A549 treated with CpdA at 1 μM for 4 hours (cell line): ENCODE measurements around the gene C2orf81. TPM values are rescaled to one million over a fixed set of nuclear protein-coding genes. Genes with fewer than 3 reads are reported as not detected.

Source experiments
- total RNA-seq: library from RNA; stranded (reverse); fragments of 200-300 nt; extraction: Qiagen RNA extraction; gene quantifications from 5 replicates; pipeline ENCODE4 v1.2.3, GENCODE V29; 2022; ENCODE audit warnings: low read depth

Gene C2orf81
- total RNA-seq = 2.8 to 4.7 TPM (median 3.5 TPM) in 5 replicates

DNA sequence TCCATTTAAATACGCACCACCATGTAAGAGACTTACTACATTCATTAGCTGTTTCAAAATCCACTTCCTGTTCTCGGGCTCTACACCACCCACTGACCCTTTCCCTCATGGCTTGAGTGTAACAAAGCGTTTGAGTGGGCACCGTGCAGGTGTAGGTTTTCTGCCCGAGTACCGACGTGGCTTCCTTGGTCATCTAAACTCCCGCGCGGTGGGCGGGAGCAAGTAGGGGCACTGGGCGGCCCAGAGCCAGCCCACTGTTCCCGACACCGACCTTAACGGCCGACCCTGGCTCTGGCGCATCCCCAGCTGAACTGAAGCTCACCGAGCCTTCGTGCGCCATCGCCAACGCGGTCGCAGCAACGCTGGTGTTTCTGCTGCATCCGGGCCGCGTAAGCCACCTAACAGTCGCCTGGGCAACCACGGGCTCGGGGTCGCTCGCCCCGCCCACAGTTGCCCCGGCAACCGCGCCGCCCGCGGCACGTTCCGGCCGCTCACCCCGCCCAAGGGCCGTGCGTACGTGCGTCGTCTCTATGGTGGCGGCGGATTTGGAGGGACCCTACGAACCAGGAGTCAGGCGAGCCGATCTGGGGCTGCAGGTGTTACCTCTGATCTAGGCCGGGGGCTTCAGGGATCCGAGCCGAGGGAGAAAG, at the start of gene C2orf81, which contains the start of gene WDR54:
Gene C2orf81 (minus strand): TSS at position 399 of the 650 bp plus-strand sequence. CDS start 59 bp downstream, at position 340.
Gene WDR54 (plus strand): TSS at position 510 of the 650 bp plus-strand sequence. CDS start 424 bp downstream, outside the sequence.

DNA sequence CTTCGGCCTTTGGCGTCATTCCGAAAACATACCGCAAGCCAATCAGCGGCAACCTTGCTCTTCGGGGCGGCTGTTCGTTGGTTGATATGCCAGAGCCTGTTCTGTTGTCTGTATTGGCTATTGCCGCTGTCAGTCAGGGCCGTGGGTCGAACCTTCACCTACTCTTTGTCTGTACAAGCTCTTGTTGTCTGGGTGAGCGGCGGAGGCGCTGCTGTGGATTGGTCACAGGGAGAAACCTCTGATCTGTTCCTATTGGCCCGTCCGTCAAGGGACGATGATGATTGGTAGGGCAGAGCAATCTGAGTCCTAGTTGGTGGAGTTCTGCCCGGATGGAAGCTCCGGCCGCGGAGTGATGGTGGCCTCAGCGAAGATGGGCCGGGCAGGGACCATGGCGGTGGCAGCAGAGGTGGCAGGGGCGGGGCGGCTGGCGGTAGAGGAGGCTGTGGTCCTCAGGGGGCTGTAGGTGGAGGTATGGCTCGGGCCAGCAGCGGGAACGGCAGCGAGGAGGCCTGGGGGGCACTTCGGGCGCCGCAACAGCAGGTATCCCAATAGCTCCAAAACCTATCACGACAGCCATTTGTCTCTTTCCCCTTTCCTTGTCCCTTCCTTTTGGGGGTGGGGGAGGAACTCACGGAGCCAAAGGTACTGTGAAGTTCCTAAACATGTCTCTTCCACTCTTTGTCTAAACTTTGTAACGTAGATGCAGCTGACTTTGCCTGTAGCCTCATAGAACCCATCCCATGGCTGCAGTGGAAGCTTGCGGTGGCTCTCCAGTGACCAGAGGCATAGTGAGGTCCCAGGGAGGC, 36.9 kb upstream of the C2orf81 start, which contains the start of gene WBP1:
Gene WBP1 (plus strand): TSS at position 307 of the 806 bp plus-strand sequence. CDS start 165 bp downstream, at position 472.

DNA sequence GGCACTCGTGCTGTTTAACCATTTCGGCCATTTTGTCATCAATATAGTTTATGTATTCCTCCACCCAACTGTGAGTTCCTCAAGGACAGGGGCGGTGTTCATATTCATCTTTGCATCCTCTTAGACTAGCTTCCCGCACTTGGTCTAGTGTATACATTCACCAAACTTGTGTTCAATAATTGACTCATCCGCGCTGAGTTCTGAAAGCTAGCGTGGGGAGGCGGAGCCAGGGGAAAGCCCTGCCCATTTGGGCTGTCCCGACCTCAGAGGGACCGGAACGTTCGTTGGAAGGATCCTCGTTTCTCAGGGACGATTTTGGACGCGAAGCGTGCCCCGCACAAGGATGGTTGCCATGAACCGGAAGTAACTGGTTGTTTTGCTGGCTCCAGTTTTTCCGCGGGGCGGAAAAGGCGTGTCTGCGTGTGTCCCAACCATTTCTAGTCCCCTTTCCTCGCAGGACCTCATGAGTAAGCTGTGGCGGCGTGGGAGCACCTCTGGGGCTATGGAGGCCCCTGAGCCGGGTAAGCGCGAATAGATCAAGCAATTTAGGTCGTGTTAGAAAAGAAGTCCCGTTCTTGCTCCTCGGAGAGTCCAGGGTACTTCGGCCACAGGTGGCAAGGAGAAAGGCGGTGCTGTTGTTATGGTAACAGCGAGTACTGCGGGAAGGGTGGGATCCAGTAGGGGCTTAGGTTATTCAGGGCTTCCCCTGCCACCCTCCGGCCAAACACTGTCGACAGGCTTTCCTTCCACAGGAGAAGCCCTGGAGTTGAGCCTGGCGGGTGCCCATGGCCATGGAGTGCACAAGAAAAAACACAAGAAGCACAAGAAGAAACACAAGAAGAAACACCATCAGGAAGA, 33.5 kb upstream of the C2orf81 start, which contains the start of gene INO80B:
Gene INO80B (plus strand): TSS at position 434 of the 858 bp plus-strand sequence. CDS start 30 bp downstream, at position 464.

DNA sequence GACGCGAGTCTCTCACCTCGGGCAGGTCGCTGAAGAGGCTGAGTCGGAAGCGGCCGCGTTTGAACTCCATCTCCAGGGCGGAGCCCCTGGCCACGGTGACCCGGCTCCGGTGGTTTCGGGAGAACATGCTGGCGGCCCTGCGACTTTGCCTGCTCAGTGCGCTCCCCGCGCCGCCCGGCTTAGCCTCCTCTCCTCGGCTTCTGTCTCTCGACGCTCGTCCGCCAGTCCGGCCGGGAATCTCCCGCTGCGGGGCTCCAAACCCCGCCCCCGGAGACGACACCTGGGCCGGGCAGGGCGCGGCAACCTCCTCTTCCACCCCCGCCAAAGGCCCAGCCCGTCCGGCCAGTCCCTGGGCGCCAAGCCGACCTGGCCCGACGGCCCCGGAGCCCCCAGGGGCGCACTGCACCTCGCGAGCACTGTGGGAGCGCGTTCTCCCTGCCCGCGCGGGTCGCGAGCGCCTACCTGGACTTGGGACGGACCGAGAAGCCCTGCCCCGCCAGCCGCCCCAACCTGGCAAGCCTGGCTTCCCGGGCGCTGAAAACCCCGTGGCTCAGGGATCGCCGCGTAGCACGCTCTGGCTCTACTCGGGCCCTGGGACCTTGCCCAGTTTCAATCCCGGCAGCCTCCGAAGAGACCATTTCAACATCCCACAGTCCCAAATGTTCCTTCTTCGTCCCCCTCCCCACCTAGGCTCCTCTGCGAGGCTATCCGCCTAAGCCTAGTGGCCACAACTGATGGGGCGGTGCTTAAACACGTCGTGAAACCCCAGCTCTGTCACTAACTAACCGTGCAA, 20.5 kb upstream of the C2orf81 start, which contains the start of gene RTKN:
Gene RTKN (minus strand): TSS at position 248 of the 793 bp plus-strand sequence. CDS start 121 bp downstream, at position 127.

DNA sequence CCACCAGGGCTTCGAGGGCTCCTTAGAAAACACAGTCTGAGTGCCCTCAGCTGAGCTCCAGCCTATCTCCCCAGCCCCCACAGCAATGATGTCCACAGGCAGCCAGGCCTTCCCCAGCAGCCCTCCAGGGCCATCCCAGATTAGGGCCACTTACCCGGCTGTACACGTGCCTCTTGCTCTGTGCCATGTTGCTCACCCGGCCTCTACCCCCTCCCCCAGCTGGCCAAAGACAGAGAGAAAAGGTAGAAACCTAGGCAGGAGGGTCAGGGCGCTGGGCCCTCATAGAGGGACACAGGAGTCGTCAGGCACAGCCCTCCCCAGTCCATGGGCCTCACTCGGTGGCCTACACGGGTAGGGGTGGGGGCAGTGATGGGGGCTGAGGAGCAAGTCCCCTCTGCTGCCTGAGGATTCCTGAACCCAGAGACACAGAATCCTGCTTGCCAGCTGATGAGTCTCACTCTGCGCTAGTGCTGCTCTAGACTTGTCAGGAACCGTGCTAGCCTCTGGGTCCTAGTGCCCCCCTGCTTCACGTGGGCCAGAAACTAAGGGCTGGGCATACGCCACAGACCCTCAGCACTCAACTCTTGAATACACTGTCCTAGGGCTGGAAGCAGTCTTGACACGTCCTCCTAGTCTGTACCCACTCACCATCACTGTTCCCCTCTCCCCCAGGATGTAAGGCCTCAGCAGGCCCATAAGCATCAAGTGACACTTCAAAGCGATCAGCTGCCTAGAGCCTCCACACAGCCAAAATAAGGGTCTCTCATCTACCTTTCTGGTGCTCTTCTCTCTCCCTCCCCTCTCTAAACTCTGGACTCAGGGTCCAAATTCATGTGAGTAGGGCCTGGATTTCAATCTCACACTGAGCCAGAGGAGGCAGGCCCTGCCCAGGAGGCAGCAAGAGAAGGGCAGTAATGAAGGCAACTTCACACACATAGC, 41.3 kb downstream of the C2orf81 start, which contains the start of gene DCTN1:
Gene DCTN1 (minus strand): TSS at position 461 of the 939 bp plus-strand sequence. CDS start 274 bp downstream, at position 187.

Other genes with a start within 250 kb of the C2orf81 start
- 76.2 to 90.9 TPM (median 82.6 TPM) in 5 replicates for gene MOB1A, start 242.7 kb downstream of the C2orf81 start, total RNA-seq
- 150 to 175 TPM (median 172 TPM) in 5 replicates for gene MTHFD2, start 223.0 kb downstream of the C2orf81 start, total RNA-seq
- 0.14 to 0.40 TPM (median 0.21 TPM) in 5 replicates for gene SLC4A5, start 78.2 kb downstream of the C2orf81 start, total RNA-seq
- 101 to 149 TPM (median 140 TPM) in 5 replicates for gene DCTN1, start 41.3 kb downstream of the C2orf81 start, total RNA-seq
- 72.5 to 92.0 TPM (median 82.3 TPM) in 5 replicates for gene WDR54, start 111 bp upstream of the C2orf81 start, total RNA-seq
- gene RTKN, start 20.3 kb upstream of the C2orf81 start, total RNA-seq = 19.2 to 26.3 TPM (median 21.2 TPM) in 5 replicates
- 52.2 to 58.2 TPM (median 54.4 TPM) in 5 replicates for gene INO80B, start 33.5 kb upstream of the C2orf81 start, total RNA-seq
- 51.5 to 88.6 TPM (median 83.1 TPM) in 5 replicates for gene WBP1, start 36.8 kb upstream of the C2orf81 start, total RNA-seq
- 40.8 to 55.0 TPM (median 49.5 TPM) in 5 replicates for gene MOGS, start 43.8 kb upstream of the C2orf81 start, total RNA-seq
- 99.0 to 157 TPM (median 138 TPM) in 5 replicates for gene MRPL53, start 51.1 kb upstream of the C2orf81 start, total RNA-seq
- 12.3 to 16.8 TPM (median 15.4 TPM) in 5 replicates for gene CCDC142, start 61.4 kb upstream of the C2orf81 start, total RNA-seq
- gene TTC31, start 61.5 kb upstream of the C2orf81 start, total RNA-seq = 15.1 to 18.4 TPM (median 15.3 TPM) in 5 replicates
- gene LBX2, start 78.0 kb upstream of the C2orf81 start, total RNA-seq = 3.0 to 4.0 TPM (median 3.5 TPM) in 5 replicates
- 33.4 to 36.3 TPM (median 35.3 TPM) in 5 replicates for gene PCGF1, start 86.1 kb upstream of the C2orf81 start, total RNA-seq
- gene TLX2, start 92.8 kb upstream of the C2orf81 start, total RNA-seq = 0.12 to 0.54 TPM (median 0.29 TPM) in 5 replicates
- gene DQX1, start 104.6 kb upstream of the C2orf81 start, total RNA-seq = 0.09 to 0.22 TPM (median 0.13 TPM) in 5 replicates
- 194 to 263 TPM (median 246 TPM) in 5 replicates for gene AUP1, start 108.1 kb upstream of the C2orf81 start, total RNA-seq
- 32.0 to 46.8 TPM (median 42.8 TPM) in 5 replicates for gene HTRA2, start 108.3 kb upstream of the C2orf81 start, total RNA-seq
- gene LOXL3, start 132.3 kb upstream of the C2orf81 start, total RNA-seq = 0.32 to 0.65 TPM (median 0.45 TPM) in 5 replicates
- 3.5 to 5.9 TPM (median 4.2 TPM) in 5 replicates for gene DOK1, start 133.1 kb upstream of the C2orf81 start, total RNA-seq
- not detected in 5 replicates for gene M1AP, start 226.7 kb upstream of the C2orf81 start, total RNA-seq
- 8.8 to 11.7 TPM (median 9.6 TPM) in 5 replicates for gene SEMA4F, start 232.6 kb upstream of the C2orf81 start, total RNA-seq